Activated CD4-positive, alpha-beta T cell treated with anti-CD3 and anti-CD28 coated beads, Interleukin-2, Interleukin-6, amounts not matched to agents 100 ng/mL and 50 ng/mL, durations not matched to agents 16 hours and 8 hours (primary cell): ENCODE measurements around the gene SLC23A1.
"Not testable (repeated sequence)": the region's sequence is repeated elsewhere in the genome, so short reads cannot be mapped to it uniquely, and the experiment has no call there.

Experiments used
- DNase-seq: peaks from one replicate; pipeline ENCODE4 v3.0.0-alpha.2; 2020

SLC23A1 gene

GRCh38 chr5:139368613-139369012 lies 14.5 kb downstream of the SLC23A1 start:
- no peak for DNase-seq

GRCh38 chr5:139364466-139364865 lies 18.6 kb downstream of the SLC23A1 start:
- DNase-seq = no peak

GRCh38 chr5:139363937-139364336 lies 19.2 kb downstream of the SLC23A1 start:
- no peak for DNase-seq

- DNase-seq = no peak
These were observed 21.2 kb downstream of the SLC23A1 start for GRCh38 chr5:139361835-139362429.

GRCh38 chr5:139360384-139360783 lies 22.7 kb downstream of the SLC23A1 start:
- no peak for DNase-seq

GRCh38 chr5:139358064-139358463 lies 25.0 kb downstream of the SLC23A1 start:
- DNase-seq = no peak

GRCh38 chr5:139355900-139356299 lies 27.2 kb downstream of the SLC23A1 start:
- not testable (repeated sequence) for DNase-seq

- no peak for DNase-seq
These were observed 28.9 kb downstream of the SLC23A1 start for GRCh38 chr5:139354186-139354585.

- not testable (repeated sequence) for DNase-seq
These were observed 35.2 kb downstream of the SLC23A1 start for GRCh38 chr5:139347863-139348262.

- DNase-seq = not testable (repeated sequence)
These were observed 37.7 kb downstream of the SLC23A1 start for GRCh38 chr5:139345442-139345841.

- no peak for DNase-seq
These were observed 38.9 kb downstream of the SLC23A1 start for GRCh38 chr5:139344177-139344576.

- DNase-seq = no peak
These were observed 39.6 kb downstream of the SLC23A1 start for GRCh38 chr5:139343476-139343875.

- DNase-seq = peak; percentile 88
These were observed 40.7 kb downstream of the SLC23A1 start for GRCh38 chr5:139342423-139342723.

- peak; percentile 99 for DNase-seq
These were observed 41.2 kb downstream of the SLC23A1 start, which contains the start of gene PAIP2 for GRCh38 chr5:139341689-139342422. Gene PAIP2, plus strand, starts transcription at chr5:139341854. Its CDS starts 21,931 bp downstream, at chr5:139363785.

GRCh38 chr5:139341187-139341688 lies 41.9 kb downstream of the SLC23A1 start:
- no peak for DNase-seq

GRCh38 chr5:139340051-139340450 lies 43.0 kb downstream of the SLC23A1 start:
- DNase-seq = no peak

GRCh38 chr5:139335811-139336210 lies 47.3 kb downstream of the SLC23A1 start:
- DNase-seq = no peak
